WERI-Rb-1 (cell line): ENCODE results near the gene CABP7.

Experiments used
- DNase-seq: peaks from one replicate; pipeline ENCODE4 v3.0.0-alpha.2; 2020
- H3K27ac ChIP-seq: fragments of 250-450 bp; sonication (Bioruptor Pico); 2 replicates; pipeline ENCODE4 v1.5.1; 2020; ENCODE audit warnings: mild to moderate bottlenecking, moderate library complexity
- H3K27me3 ChIP-seq: fragments of 250-450 bp; sonication (Bioruptor Pico); 2 replicates; pipeline ENCODE4 v1.5.1; 2021; ENCODE audit warnings: mild to moderate bottlenecking, low read depth, moderate library complexity; ENCODE audit not compliant: insufficient read depth, severe bottlenecking
- H3K36me3 ChIP-seq: fragments of 250-450 bp; sonication (Bioruptor Pico); 2 replicates; pipeline ENCODE4 v1.5.1; 2020; ENCODE audit warnings: mild to moderate bottlenecking, moderate library complexity
- H3K4me3 ChIP-seq: 2 replicates; pipeline ENCODE4 v1.5.1; 2011; ENCODE audit warnings: low read depth, mild to moderate bottlenecking, control low read depth, low read length
- H3K9me3 ChIP-seq: fragments of 250-450 bp; sonication (Bioruptor Pico); 2 replicates; pipeline ENCODE4 v1.5.1; 2021; ENCODE audit warnings: mild to moderate bottlenecking, moderate library complexity; ENCODE audit not compliant: severe bottlenecking
- TF ChIP-seq, protein P1 (sequence below): IDR thresholded peaks from 2 replicates; pipeline ENCODE4 v1.5.1; 2011; ENCODE audit warnings: low read depth, mild to moderate bottlenecking, control low read depth, inconsistent platforms, low read length

Gene CABP7

GRCh38 chr22:29691636-29692326, 28.0 kb upstream of the CABP7 start:
- TF ChIP-seq, protein P1, sequence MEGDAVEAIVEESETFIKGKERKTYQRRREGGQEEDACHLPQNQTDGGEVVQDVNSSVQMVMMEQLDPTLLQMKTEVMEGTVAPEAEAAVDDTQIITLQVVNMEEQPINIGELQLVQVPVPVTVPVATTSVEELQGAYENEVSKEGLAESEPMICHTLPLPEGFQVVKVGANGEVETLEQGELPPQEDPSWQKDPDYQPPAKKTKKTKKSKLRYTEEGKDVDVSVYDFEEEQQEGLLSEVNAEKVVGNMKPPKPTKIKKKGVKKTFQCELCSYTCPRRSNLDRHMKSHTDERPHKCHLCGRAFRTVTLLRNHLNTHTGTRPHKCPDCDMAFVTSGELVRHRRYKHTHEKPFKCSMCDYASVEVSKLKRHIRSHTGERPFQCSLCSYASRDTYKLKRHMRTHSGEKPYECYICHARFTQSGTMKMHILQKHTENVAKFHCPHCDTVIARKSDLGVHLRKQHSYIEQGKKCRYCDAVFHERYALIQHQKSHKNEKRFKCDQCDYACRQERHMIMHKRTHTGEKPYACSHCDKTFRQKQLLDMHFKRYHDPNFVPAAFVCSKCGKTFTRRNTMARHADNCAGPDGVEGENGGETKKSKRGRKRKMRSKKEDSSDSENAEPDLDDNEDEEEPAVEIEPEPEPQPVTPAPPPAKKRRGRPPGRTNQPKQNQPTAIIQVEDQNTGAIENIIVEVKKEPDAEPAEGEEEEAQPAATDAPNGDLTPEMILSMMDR: no peak
- peaks cover 16% of the 10 kb centered on the region for H3K36me3 ChIP-seq

DNA sequence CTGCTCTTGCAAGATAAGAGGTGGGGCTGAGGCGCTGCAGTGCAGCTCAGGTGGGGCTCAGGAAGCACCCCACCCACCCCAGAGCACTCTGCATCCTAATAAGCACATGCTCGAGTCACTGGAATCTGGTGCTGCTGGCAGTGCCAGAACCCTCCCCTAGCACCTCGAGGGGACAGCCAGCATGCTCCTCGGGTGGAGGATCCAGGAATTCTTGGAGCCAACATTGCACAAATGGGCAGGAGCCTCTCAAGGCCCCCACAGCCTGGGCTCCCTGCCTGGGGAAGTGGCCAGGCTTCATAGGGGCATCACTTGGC, 27.5 kb upstream of the CABP7 start:
- no peaks in the 10 kb centered on the region for H3K9me3 ChIP-seq
- no peaks in the 10 kb centered on the region for H3K27me3 ChIP-seq
- H3K4me3 ChIP-seq: no peak overlapping the region
- peaks cover 16% of the 10 kb centered on the region for H3K36me3 ChIP-seq
- TF ChIP-seq, protein P1: no peak
- H3K27ac ChIP-seq: no peak overlapping the region
- no peak for DNase-seq

More at GRCh38 chr22:29691636-29692326, 28.0 kb upstream of the CABP7 start:
- H3K9me3 ChIP-seq: no peaks in the 10 kb centered on the region
- no peak overlapping the region for H3K27ac ChIP-seq
- no peaks in the 10 kb centered on the region for H3K27me3 ChIP-seq
- no peak for DNase-seq
- no peak overlapping the region for H3K4me3 ChIP-seq

- TF ChIP-seq, protein P1: no peak
- H3K27ac ChIP-seq: no peak overlapping the region
- peaks cover 16% of the 10 kb centered on the region for H3K36me3 ChIP-seq
- no peaks in the 10 kb centered on the region for H3K9me3 ChIP-seq
- no peak overlapping the region for H3K4me3 ChIP-seq
- H3K27me3 ChIP-seq: no peaks in the 10 kb centered on the region
- no peak for DNase-seq
Observed at GRCh38 chr22:29693161-29693560, 26.6 kb upstream of the CABP7 start.

DNA sequence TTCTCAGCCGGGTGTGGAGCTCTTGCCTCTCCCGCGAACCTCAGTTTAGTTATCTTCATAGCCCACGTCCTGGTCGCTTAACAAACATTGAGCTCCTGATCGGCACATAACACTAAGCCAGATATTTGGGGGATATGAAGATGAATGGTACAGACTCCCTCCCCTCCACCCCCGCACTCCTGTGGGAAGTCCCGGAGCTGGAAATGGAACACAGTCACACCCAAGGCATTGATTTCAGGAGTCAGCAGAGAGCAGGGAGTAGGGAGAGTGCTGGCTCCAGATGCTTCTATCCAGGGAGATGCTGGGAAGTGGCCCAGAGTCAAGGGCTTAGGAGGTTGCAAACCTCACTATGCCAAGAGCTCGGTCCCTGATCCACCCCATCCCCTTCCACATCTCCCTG, 26.1 kb upstream of the CABP7 start:
- Histone ChIP-seq H3K36me3 (peaks cover 16% of the 10 kb centered on the region), H3K27ac (no peak overlapping the region), H3K9me3 (no peaks in the 10 kb centered on the region), H3K27me3 (no peaks in the 10 kb centered on the region), H3K4me3 (no peak overlapping the region)
- TF ChIP-seq, protein P1: no peak
- no peak for DNase-seq

- no peak overlapping the region for H3K27ac ChIP-seq
- peaks cover 16% of the 10 kb centered on the region for H3K36me3 ChIP-seq
- no peaks in the 10 kb centered on the region for H3K27me3 ChIP-seq
- no peak for DNase-seq
- H3K9me3 ChIP-seq: no peaks in the 10 kb centered on the region
- TF ChIP-seq, protein P1: no peak
- no peak overlapping the region for H3K4me3 ChIP-seq
Observed at GRCh38 chr22:29695129-29695926, 24.5 kb upstream of the CABP7 start.
